HEK293 (cell line): ENCODE measurements around the gene CLP1.
A peak's percentile ranks its signal among the peaks of the same experiment; 100 is the strongest.

Source experiments
- ATF2 ChIP-seq: fragments of 450-650 bp; formaldehyde crosslinking; IDR thresholded peaks from 2 replicates; pipeline ENCODE4 v1.5.1; 2016; ENCODE audit warnings: missing biosample characterization, missing genetic modification characterization, low read depth
- BCL11B ChIP-seq: fragments of 450-650 bp; formaldehyde crosslinking; IDR thresholded peaks from 2 replicates; pipeline ENCODE4 v1.5.1; 2016; ENCODE audit warnings: low read depth, missing biosample characterization, missing genetic modification characterization
- FEZF1 ChIP-seq: fragments of 450-650 bp; formaldehyde crosslinking; IDR thresholded peaks from 2 replicates; pipeline ENCODE4 v1.5.1; 2016; ENCODE audit warnings: missing biosample characterization, missing genetic modification characterization
- GLIS2 ChIP-seq: fragments of 450-650 bp; formaldehyde crosslinking; IDR thresholded peaks from 2 replicates; pipeline ENCODE4 v1.5.1; 2016; ENCODE audit warnings: missing biosample characterization, missing genetic modification characterization
- MEIS1 ChIP-seq: sonication (generic); formaldehyde crosslinking; IDR thresholded peaks from 2 replicates; pipeline ENCODE4 v1.8.1; 2022; ENCODE audit warnings: missing genetic modification reagents, mild to moderate bottlenecking, borderline replicate concordance
- OVOL3 ChIP-seq: fragments of 450-650 bp; formaldehyde crosslinking; IDR thresholded peaks from 2 replicates; pipeline ENCODE4 v1.5.1; 2016; ENCODE audit warnings: missing biosample characterization, missing genetic modification characterization
- SETDB1 ChIP-seq: IDR thresholded peaks from one replicate; pipeline ENCODE4 v1.6.1; 2017; ENCODE audit warnings: mild to moderate bottlenecking, low read length, moderate library complexity, mixed read lengths; ENCODE audit not compliant: insufficient read length
- WT1 ChIP-seq: fragments of 450-650 bp; formaldehyde crosslinking; IDR thresholded peaks from 2 replicates; pipeline ENCODE4 v1.5.1; 2016; ENCODE audit warnings: missing biosample characterization, missing genetic modification characterization
- YY1 ChIP-seq: fragments of 450-650 bp; formaldehyde crosslinking; IDR thresholded peaks from 2 replicates; pipeline ENCODE4 v1.5.1; 2018; ENCODE audit warnings: missing biosample characterization, missing genetic modification characterization
- ZBTB11 ChIP-seq: fragments of 450-650 bp; formaldehyde crosslinking; conservative IDR thresholded peaks from 2 replicates; pipeline ENCODE4 v1.5.1; 2016; ENCODE audit warnings: low read depth, missing biosample characterization, missing genetic modification characterization
- ZBTB21 ChIP-seq: fragments of 450-650 bp; formaldehyde crosslinking; IDR thresholded peaks from 2 replicates; pipeline ENCODE4 v1.5.1; 2017; ENCODE audit warnings: missing biosample characterization, missing genetic modification characterization
- ZBTB48 ChIP-seq: fragments of 450-650 bp; formaldehyde crosslinking; IDR thresholded peaks from 2 replicates; pipeline ENCODE4 v1.5.1; 2016; ENCODE audit warnings: missing biosample characterization, missing genetic modification characterization
- ZNF112 ChIP-seq: fragments of 450-650 bp; formaldehyde crosslinking; IDR thresholded peaks from 2 replicates; pipeline ENCODE4 v1.5.0; 2017; ENCODE audit warnings: missing biosample characterization, missing genetic modification characterization
- ZNF155 ChIP-seq: fragments of 450-650 bp; formaldehyde crosslinking; IDR thresholded peaks from 2 replicates; pipeline ENCODE4 v1.5.1; 2016; ENCODE audit warnings: missing biosample characterization, missing genetic modification characterization
- ZNF157 ChIP-seq: fragments of 450-650 bp; formaldehyde crosslinking; IDR thresholded peaks from 2 replicates; pipeline ENCODE4 v1.5.1; 2016; ENCODE audit warnings: missing biosample characterization, missing genetic modification characterization
- ZNF366 ChIP-seq: fragments of 450-650 bp; formaldehyde crosslinking; conservative IDR thresholded peaks from 2 replicates; pipeline ENCODE4 v1.5.1; 2016; ENCODE audit warnings: missing biosample characterization, missing genetic modification characterization
- ZNF391 ChIP-seq: fragments of 450-650 bp; formaldehyde crosslinking; IDR thresholded peaks from 2 replicates; pipeline ENCODE4 v1.5.1; 2016; ENCODE audit warnings: low read depth, missing biosample characterization, missing genetic modification characterization, borderline replicate concordance
- ZNF473 ChIP-seq: fragments of 450-650 bp; formaldehyde crosslinking; IDR thresholded peaks from 2 replicates; pipeline ENCODE4 v1.5.1; 2017; ENCODE audit warnings: missing biosample characterization, missing genetic modification characterization
- ZNF518A ChIP-seq: fragments of 450-650 bp; formaldehyde crosslinking; conservative IDR thresholded peaks from 2 replicates; pipeline ENCODE4 v1.5.1; 2016; ENCODE audit warnings: low read depth, missing biosample characterization, missing genetic modification characterization
- ZNF529 ChIP-seq: fragments of 450-650 bp; formaldehyde crosslinking; IDR thresholded peaks from 2 replicates; pipeline ENCODE4 v1.5.1; 2017; ENCODE audit warnings: missing genetic modification characterization, missing biosample characterization; ENCODE audit not compliant: insufficient replicate concordance
- ZNF549 ChIP-seq: fragments of 450-650 bp; IDR thresholded peaks from 2 replicates; pipeline ENCODE4 v1.5.1; 2018; ENCODE audit warnings: missing biosample characterization, missing genetic modification characterization, mild to moderate bottlenecking, inconsistent platforms, moderate library complexity
- ZNF585B ChIP-seq: fragments of 450-650 bp; formaldehyde crosslinking; IDR thresholded peaks from 2 replicates; pipeline ENCODE4 v1.5.1; 2016; ENCODE audit warnings: missing biosample characterization, missing genetic modification characterization
- TF ChIP-seq, protein P1 (sequence below): fragments of 450-650 bp; formaldehyde crosslinking; IDR thresholded peaks from 2 replicates; pipeline ENCODE4 v1.5.1; 2017; ENCODE audit warnings: missing biosample characterization, missing genetic modification characterization
- TF ChIP-seq, protein P2 (sequence below): fragments of 450-650 bp; formaldehyde crosslinking; IDR thresholded peaks from 2 replicates; pipeline ENCODE4 v1.5.1; 2016; ENCODE audit warnings: missing biosample characterization, missing genetic modification characterization
- TF ChIP-seq, protein P3 (sequence below): fragments of 450-650 bp; formaldehyde crosslinking; IDR thresholded peaks from 2 replicates; pipeline ENCODE4 v1.5.1; 2016; ENCODE audit warnings: missing biosample characterization, missing genetic modification characterization

CLP1 gene

DNA sequence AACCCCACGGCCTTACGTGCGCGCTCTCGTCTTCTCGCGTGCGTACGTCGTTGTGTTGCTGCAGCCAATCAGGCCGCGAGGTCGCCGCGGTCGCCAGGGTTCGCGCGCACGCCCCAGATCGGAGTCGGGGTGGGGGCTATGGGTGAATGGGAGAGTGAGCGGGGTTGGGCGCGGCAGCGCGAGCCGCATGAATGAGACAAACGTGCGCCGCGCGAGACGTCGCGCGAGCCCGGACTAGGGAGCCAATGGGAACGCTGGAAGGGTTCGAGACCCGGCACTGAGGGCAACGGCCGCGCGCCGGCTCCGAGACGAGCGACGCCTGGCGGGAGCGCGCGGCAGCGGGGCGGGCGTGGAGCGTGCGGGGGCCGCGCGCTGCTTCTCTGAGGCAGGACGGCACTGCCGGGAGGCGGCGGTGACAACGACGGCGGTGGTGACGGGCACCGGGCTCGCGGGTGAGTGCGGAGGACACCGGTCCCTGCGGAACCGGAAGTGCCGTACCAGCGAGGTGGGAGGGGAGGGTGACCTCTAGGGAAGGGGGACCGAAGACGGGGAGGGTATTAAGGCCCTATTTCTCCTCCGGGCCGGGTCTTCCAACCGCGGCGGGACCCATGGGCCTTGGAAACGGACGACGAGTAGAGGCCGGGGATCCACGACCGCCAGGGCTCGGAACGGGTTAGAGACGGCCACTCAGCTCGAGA lies 10.3 kb downstream of the CLP1 start, which contains the start of gene ZDHHC5 (continued):
- TF ChIP-seq OVOL3 (tag by site-specific recombination) (no peak), WT1 (no peak; the same call in 1 of the 2 replicates), ZBTB48 (tag by site-specific recombination) (peak; percentile 82), BCL11B (tag by site-specific recombination) (no peak), ZBTB11 (tag by site-specific recombination) (peak; percentile 95), GLIS2 (tag by site-specific recombination) (no peak), ZNF473 (no peak), ZNF549 (tag by site-specific recombination) (no peak), ZNF366 (tag by site-specific recombination) (no peak), ZNF585B (tag by site-specific recombination) (no peak), ZNF155 (no peak), ZNF157 (tag by site-specific recombination) (no peak), ZNF391 (tag by site-specific recombination) (no peak), SETDB1 (no peak), ATF2 (tag by site-specific recombination) (no peak), ZNF112 (no peak), ZBTB21 (tag by site-specific recombination) (no peak), MEIS1 (CRISPR knock-in tag) (no peak), ZNF518A (tag by site-specific recombination) (no peak), ZNF529 (tag by site-specific recombination) (no peak), YY1 (tag by site-specific recombination) (0 out of 2 replicates have a peak, but pooled peaks have one; percentile 10), FEZF1 (no peak)
- TF ChIP-seq, protein P1, sequence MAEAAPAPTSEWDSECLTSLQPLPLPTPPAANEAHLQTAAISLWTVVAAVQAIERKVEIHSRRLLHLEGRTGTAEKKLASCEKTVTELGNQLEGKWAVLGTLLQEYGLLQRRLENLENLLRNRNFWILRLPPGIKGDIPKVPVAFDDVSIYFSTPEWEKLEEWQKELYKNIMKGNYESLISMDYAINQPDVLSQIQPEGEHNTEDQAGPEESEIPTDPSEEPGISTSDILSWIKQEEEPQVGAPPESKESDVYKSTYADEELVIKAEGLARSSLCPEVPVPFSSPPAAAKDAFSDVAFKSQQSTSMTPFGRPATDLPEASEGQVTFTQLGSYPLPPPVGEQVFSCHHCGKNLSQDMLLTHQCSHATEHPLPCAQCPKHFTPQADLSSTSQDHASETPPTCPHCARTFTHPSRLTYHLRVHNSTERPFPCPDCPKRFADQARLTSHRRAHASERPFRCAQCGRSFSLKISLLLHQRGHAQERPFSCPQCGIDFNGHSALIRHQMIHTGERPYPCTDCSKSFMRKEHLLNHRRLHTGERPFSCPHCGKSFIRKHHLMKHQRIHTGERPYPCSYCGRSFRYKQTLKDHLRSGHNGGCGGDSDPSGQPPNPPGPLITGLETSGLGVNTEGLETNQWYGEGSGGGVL (tag by site-specific recombination): peak; percentile 45; the same call in 1 of the 2 replicates
- TF ChIP-seq, protein P2, sequence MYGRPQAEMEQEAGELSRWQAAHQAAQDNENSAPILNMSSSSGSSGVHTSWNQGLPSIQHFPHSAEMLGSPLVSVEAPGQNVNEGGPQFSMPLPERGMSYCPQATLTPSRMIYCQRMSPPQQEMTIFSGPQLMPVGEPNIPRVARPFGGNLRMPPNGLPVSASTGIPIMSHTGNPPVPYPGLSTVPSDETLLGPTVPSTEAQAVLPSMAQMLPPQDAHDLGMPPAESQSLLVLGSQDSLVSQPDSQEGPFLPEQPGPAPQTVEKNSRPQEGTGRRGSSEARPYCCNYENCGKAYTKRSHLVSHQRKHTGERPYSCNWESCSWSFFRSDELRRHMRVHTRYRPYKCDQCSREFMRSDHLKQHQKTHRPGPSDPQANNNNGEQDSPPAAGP: no peak
- TF ChIP-seq, protein P3, sequence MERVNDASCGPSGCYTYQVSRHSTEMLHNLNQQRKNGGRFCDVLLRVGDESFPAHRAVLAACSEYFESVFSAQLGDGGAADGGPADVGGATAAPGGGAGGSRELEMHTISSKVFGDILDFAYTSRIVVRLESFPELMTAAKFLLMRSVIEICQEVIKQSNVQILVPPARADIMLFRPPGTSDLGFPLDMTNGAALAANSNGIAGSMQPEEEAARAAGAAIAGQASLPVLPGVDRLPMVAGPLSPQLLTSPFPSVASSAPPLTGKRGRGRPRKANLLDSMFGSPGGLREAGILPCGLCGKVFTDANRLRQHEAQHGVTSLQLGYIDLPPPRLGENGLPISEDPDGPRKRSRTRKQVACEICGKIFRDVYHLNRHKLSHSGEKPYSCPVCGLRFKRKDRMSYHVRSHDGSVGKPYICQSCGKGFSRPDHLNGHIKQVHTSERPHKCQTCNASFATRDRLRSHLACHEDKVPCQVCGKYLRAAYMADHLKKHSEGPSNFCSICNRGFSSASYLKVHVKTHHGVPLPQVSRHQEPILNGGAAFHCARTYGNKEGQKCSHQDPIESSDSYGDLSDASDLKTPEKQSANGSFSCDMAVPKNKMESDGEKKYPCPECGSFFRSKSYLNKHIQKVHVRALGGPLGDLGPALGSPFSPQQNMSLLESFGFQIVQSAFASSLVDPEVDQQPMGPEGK (tag by site-specific recombination): peak; percentile 61; the same call in 1 of the 2 replicates
